GM20000 (cell line): ENCODE results near the gene ABCB11.

Source experiments
- DNase-seq: peaks from one replicate; pipeline ENCODE4 v3.0.0; 2012; ENCODE audit warnings: low spot score
- TF ChIP-seq, protein P1 (sequence below): IDR thresholded peaks from 2 replicates; pipeline ENCODE4 v1.5.1; 2012; ENCODE audit warnings: mild to moderate bottlenecking, control low read depth; ENCODE audit errors: extremely low read depth, missing control alignments

ABCB11 gene

DNA sequence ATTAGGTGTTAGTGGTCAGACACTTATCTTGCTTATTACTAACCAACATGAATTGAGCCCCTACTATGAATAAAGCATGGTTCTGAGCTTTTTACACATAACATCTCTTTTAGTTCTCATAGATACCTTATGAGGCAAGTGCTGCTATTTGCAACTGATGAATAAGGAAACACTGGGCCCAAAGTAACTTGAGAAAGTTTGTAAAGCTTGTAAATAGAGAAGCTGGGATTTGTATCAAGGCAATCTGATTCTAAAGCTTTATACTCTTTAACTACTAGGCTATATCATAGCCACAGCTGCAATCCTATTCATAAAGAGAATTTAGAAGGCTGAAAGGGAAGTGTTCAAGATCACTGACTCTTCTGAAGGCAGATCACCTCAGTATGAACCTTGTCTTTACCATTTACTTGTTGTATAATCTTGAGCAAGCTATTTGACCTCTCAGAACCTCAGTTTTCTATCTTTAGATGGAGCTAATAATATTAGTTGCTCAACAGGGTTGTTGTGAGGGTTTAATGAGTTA is 60.4 kb downstream of the ABCB11 start:
- TF ChIP-seq, protein P1, sequence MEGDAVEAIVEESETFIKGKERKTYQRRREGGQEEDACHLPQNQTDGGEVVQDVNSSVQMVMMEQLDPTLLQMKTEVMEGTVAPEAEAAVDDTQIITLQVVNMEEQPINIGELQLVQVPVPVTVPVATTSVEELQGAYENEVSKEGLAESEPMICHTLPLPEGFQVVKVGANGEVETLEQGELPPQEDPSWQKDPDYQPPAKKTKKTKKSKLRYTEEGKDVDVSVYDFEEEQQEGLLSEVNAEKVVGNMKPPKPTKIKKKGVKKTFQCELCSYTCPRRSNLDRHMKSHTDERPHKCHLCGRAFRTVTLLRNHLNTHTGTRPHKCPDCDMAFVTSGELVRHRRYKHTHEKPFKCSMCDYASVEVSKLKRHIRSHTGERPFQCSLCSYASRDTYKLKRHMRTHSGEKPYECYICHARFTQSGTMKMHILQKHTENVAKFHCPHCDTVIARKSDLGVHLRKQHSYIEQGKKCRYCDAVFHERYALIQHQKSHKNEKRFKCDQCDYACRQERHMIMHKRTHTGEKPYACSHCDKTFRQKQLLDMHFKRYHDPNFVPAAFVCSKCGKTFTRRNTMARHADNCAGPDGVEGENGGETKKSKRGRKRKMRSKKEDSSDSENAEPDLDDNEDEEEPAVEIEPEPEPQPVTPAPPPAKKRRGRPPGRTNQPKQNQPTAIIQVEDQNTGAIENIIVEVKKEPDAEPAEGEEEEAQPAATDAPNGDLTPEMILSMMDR, result no peak
- no peak for DNase-seq

DNA sequence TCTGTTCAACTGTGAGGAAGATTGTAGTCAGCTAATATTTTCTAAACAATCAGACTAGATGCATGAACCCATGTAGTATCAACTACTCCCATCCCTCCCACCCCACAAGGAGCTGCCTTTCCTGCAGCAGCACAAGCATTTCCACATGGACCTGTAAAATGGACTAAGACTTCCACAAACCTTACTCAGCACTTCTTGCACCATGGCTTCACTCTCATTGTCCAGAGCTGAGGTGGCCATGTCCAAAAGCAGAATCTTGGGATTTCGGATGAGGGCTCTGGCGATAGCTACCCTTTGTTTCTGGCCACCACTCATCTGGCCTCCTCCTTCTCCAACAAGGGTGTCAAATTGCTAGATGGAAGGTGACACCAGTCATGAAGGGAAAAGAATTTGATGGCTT is 61.3 kb downstream of the ABCB11 start:
- DNase-seq, result no peak
- TF ChIP-seq, protein P1, result no peak

DNA sequence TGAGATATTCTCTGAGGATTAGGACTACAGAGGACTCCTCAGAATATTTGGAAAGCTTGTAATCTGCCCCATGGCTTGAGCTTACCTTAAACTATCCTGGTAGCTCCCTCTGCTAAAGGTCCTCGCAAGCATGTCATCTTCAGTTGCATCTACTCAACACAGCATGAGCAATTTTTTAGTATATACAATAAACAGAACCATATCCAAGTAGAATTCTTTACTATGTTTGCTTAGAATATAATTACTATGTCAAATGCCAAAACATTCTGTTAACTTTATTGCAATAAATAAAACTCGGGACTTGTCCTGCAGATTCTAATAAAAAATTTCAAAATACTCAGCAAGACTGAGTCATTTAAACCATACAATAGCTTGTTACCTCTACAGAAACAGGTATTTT is 62.8 kb downstream of the ABCB11 start:
- DNase-seq, result no peak
- TF ChIP-seq, protein P1, result no peak

DNA sequence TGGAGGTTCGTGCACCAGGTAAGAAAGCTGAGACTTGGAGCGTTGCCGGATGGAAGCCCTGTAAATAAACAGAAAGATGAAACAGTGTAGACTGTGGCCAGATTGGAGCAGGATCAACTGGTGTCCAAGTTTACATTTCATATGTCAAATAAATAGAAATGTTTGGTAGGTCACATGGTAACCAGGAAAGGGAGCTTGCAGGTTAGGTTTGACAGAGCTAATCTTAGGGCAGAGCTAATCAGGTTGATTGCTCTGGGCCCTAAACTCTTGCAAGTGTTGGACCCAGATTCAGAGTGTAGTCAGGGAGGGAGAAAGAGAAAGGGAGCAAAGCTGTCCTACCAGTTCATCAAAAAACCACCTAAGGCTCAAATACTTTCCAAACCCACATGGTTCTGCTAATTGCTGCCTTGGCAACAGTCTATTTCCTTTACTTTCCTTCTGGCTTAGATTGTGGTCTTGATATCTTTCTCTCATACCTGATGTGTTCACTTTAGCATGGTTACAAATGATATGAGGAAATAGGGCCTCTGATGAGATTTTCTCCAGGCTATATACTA is 66.8 kb downstream of the ABCB11 start:
- no peak for DNase-seq
- TF ChIP-seq, protein P1, result no peak

DNA sequence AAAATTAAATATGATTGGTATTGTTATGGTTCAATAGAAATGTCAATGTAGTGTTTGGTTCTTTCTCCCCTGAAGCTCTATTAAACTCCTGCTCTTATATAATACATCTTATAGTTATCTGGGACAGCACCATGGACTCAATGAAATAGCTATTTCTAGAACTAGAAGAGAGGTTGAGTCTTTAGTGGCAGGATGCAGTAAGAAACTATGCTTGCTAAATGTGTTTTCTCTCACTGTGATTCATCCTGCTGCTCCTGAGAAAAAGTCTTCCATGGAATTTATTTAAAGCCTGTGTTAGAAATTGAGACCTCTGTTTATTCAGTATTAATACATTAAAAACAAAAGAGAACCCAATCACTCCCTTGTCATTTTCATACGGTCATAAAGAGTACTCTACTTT is 68.5 kb downstream of the ABCB11 start:
- TF ChIP-seq, protein P1, result no peak
- no peak for DNase-seq

DNA sequence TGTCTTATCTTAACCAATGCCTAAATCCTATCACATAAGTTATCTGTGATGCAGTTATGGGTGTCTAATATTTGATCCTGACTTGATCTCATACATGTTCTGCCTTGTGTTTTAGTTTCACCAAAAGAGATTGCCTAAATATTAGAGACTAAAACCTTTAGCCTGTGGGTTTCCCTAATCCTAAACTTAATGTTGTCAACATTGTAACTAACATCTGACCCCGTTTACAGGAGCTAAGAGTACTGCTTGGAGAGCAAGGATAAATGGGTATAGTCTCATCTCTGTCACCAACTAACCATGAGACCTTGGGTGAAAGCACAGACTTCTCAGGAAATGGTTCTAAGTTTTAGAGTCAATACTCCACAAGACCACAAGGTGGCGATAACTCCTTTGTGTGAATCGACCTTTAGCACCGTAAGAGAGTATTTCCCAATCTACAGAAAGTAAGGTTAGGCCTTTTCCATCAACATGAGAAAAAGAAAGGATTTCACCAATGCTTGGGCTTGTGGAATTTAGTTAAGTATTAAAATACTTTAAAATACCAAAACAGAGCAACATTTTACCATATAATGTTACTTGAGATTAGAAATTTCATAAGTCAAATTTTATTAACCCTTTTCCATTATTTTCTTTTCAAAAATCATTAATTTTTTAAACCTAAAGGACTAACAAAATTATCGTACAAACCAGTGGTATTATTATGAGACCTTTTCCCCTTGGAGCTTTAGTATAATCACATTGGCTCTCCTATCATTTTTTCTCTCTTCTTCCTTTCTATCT is 69.5 kb downstream of the ABCB11 start:
- TF ChIP-seq, protein P1, result peak; percentile 69
- peak; percentile 48 for DNase-seq

DNA sequence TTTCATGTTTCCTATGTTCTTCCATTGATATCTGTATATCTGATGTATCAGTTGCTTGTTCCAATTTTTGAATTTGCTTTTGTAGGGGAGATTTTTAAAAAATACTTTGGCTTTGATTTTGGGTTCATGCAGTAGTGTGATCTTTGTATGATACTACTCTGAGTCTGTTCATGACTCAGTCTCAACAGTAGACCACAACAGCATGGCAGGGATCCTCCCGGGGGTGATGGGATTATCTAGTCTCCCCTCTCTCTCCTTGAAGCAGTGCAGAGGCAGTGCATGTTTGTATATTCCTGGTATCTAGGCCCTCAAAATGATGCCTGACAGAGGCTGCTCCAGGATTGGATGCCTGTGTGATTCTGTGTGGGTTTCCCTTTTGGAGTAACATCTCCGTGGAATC is 74.7 kb downstream of the ABCB11 start:
- no peak for DNase-seq
- TF ChIP-seq, protein P1, result no peak
